GM21529 (cell line): ENCODE measurements around the gene OR13C4.
"Not testable (repeated sequence)": the region's sequence is repeated elsewhere in the genome, so short reads cannot be mapped to it uniquely, and the experiment has no call there.

Experiments
- ATAC-seq: cut with Tn5 transposase; IDR thresholded peaks from one replicate; pipeline ENCODE4 v1.9.1; 2021; ENCODE audit not compliant: unreplicated experiment

The OR13C4 gene

DNA sequence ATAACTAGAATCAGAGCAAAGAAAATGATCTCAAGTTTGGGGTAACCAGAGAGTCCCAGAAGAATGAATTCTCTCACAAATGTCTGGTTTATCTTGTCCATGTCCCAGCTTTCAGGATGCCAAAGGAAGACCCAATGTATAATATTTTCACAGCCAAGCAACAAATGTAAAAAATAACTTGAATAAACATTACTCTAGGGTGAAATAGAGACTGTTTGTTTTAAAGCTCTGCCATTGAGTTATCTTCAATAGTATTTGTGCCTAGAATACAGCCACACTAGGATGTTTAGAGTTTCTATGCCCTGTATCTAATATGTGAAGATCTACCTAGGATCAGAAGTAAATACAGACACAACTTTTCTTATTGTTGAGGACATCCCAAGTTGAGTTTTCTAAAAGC lies at the start of gene OR13C4:
TSS of gene OR13C4 (minus strand) at position 101 of the 400 bp plus-strand sequence. CDS start at position 101, 0 bp downstream.
- ATAC-seq, result no peak

DNA sequence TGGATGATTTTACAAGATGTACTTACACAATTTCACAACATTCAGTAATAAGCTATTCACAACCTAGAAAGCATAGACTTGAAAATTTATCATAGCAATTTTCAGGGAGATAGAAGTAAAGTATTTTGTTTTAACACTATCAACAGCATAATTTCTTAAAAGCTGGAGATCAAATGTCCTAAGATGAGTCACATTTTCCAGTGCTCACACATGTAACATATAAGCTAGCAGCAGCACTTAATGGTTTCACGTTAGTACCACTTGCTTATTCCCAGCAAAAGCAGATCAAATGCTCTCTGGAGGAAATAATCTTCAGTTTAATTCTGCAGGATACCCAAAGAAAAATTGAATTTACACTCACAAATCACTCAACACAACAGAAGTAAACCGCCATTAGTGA lies 48.4 kb upstream of the OR13C4 start:
- no peak for ATAC-seq

DNA sequence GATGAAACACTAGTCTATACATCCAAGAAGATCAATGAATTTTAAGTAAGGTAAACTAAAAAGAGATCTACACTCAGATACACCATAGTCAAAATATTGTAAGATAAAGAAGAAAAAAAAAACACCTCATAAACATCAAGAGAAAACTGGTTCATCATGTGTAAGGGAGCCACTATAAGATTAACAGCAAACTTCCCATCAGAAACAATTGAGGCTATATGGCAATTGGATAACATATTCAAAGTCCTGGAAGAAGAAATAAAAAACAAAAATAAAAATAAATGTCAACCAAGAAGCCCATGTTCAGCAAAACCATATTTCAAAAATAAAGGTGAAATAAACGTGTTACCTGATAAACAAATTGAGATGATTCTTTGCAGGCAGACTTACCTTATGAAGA lies 45.6 kb upstream of the OR13C4 start:
- ATAC-seq, result no peak

DNA sequence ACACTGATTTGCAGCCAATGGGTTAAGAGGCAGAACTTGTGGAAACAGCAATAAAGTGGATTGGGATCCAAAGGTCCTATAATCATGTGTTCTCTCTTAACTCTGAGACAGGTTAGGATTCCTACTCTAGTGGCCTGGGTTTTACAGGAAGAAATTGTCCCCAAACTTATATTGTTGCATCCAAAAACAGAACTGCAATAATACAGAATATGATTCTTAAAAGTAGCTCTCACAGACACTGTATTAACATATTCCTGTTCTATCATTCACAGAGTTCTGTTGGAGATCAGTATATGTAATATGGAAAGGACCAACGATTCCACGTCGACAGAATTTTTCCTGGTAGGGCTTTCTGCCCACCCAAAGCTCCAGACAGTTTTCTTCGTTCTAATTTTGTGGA lies 41.9 kb upstream of the OR13C4 start, which contains the start of gene OR13C8:
TSS of gene OR13C8 (plus strand) at position 301 of the 400 bp plus-strand sequence. CDS start at position 301, 0 bp downstream.
- ATAC-seq, result no peak

DNA sequence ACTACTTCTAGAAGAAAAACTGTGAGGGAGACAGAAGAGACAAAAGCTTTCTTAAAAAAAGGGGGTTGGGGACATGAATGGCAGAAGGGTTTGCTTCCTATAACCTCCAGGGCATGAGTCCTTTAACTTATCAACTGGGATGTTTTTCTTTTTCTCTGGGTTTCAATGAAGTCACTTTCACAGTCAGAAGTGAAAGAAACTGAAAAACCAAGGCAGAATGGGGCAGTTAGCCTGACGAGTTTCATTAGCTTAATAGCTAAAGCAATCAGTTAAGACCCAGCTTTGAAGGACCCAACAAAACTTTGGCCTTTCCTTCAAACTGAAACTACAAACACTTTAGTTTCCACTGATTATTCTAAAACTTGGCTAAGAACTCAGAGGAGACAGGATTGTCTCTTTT lies 37.3 kb upstream of the OR13C4 start:
- ATAC-seq, result no peak

DNA sequence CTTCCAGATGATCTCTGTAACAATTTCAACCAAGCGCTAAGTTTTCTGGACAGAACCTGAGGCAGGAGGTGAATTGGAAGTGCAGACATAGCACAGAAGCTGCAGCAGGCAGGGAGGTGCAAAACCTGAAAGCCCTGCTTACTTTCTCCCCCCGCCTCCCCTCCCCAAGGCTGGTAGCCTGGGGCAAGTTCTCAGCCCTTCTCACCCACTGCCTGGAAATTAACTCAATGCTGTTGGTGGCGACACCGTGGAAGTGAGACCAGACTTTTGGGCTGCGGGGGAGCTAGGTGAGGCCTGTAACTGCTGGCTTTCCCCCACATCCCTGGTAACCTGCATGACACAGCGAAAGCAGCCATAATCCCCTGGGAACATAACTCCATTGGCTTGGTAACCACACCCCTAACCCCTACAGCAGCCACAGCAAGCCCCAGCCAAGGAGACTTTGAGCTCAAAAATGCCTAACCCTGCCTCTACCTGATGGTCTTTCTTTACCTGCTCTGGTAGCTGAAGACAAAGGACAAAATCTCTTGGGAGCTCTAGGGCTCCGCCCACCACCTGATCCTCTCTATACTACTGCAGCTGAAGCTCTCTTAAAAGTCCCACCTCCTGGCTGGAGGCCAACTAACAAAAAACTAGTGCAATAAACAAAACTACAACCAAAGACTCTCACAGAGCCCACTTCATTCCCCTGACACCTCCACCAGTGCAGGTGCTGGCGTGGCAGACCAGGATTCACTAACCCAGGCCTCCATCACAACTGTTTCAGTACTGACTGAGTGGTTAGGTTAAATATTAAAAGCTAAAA lies 30.0 kb upstream of the OR13C4 start:
- no peak for ATAC-seq

DNA sequence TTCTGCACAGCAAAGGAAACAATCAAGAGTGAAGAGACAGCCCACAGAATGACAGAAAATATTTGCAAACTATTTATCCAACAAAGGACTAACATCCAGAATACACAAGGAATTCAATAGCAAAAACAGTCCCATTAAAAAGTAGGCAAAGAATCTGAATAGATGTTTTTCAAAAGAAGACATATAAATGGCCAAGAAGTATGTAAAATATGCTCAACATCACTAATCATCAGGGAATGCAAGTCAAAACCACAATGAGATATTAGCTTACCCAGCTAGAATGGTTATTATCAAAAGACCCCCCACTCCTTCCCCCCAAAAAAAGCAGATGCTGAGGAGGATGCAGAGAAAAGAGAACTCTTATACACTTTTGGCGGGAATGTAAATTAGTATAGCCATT lies 28.5 kb upstream of the OR13C4 start:
- no peak for ATAC-seq

DNA sequence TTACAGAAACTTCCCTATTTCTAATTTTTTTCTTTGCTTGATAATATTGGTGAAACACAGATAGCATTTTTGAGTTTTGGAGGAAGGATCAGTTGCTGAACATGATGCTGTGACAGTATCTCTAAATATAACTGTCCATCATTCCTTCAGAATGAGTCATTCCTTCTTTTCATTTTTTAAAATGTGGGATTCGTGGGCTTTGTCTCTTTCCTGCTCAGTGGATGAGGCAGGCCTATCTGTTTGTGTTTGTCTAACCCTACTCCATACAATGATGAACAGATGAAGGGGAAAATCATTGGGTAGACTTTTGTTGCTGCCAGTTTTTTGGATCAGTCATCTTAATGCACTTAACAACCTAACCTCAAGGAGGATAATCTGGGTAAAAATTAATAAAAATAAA lies 26.3 kb upstream of the OR13C4 start:
- no peak for ATAC-seq

DNA sequence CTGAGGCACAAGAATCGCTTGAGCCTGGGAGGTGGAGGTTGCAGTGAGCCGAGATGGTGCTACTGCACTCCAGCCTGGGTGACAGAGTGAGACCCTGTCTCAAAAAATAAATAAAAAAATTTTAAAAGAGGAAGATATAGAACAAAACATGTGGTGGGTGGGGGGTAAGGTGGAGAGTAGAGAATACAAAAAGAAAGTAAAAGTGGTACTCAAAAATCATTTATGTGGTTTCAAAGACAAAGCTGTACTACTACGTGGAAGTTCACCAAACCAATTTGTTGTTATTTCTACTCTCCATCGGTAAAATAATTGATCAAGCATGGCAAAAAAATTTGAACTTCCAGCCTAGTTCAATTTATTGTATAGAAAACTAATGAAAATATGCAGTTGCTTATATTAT lies 17.6 kb upstream of the OR13C4 start:
- ATAC-seq, result no peak

DNA sequence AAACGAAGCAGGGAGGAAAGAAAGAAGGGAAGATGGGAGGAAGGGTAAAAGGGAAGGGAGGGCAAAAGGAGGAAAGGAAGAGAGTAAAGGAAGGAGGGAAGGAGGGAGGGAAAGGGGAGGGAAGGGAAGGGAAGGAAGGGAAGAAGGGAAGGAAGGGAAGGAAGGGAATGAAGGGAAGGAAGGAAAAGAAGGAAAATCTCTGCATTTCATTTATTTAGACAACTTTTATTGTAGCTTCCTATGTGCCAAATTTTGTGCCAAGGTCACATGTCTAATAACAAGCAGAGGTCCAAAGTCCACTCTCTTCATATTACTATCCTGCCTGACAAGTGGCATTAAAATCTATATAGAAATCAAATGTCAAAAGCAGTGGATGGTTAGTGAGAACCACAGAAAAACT lies 12.3 kb upstream of the OR13C4 start:
- ATAC-seq, result no peak

DNA sequence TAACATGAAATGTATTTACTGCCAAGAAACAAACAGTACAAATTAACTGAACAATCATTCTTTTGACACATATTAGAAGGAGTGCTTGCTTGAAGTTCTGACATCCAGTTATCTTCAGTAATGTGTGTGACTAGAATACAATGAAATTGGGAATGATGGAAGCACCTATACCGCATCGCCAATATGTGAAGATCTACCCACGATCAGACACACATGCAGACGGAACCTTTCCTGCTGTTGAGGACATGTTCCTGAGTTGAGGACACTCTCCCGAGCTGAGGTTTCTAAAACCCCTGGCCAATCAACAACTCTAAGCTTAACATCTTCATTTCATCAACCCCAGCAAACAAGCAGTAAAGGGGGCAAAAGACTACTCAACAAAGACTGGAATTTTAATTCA lies 9.7 kb upstream of the OR13C4 start, which contains the start of gene OR13C3:
TSS of gene OR13C3 (minus strand) at position 101 of the 400 bp plus-strand sequence. CDS start 133 bp downstream, outside the sequence.
- no peak for ATAC-seq

DNA sequence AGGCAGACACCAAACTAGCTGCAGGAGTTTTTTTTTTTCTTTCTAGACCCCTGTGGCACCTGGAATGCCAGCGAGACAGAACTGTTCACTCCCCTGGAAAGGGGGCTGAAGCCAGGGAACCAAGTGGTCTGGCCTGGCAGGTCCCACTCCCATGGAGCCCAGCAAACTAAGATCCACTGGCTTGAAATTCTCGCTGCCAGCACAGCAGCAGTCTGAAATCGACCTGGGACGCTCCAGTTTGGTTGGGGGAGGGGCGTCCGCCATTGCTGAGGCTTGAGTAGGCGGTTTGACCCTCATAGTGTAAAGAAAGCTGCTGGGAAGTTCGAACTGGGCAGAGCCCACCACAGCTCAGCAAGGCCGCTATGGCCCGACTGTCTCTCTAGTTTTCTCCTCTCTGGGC lies 6.8 kb downstream of the OR13C4 start:
- ATAC-seq, result not testable (repeated sequence)

DNA sequence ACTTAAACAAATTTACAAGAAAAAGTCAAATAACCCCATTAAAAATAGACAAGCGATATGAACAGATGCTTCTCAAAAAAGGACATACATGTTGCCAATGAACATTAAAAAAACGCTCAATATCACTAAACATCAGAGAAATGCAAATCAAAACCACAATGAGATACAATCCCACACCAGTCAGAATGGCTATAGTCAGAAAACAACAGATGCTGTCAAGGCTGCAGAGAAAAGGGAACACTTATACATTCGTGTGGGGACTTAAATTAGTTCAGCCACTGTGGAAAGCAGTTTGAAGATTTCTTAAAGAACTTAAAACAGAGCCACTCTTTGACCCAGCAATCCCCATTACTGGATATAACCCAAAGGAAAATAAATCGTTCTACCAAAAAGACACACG lies 12.1 kb downstream of the OR13C4 start:
- no peak for ATAC-seq

DNA sequence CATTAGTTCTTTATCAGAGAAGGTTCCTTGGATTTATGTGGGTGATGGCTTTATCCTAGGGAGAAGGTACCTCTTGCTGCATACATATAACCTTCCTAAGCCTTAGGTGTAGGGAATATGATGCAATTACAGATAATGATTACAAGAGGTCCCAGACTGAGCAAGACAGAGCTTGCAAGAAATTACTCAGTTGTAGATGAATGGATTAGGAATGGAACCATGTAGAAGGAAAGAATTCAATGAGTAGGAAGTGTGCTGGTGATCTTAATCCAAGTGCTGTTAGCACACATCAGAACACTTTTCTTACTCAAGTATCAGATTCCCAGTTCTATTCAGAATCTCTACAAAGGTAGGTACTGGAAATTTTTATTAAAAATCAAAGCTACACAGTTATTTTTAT lies 20.4 kb downstream of the OR13C4 start:
- no peak for ATAC-seq

DNA sequence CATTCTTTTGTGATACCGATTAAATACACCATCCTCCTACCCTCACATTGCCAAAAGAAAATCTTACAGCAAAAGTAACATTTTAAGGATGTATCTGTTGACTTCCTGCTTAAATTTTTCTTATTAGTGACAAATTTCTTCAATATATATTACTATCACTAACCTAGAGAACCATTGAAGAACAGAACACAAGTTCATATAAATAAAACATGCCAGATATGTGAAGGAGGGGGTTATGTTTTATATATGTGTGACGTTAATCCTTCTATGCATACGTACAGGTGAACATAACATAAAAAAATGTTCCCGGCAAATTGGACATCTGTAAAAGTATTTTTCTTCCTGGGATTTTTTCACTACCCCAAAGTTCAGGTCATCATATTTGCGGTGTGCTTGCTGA lies 23.0 kb downstream of the OR13C4 start, which contains the start of gene OR13F1:
TSS of gene OR13F1 (plus strand) at position 301 of the 400 bp plus-strand sequence. CDS start at position 301, 0 bp downstream.
- no peak for ATAC-seq

DNA sequence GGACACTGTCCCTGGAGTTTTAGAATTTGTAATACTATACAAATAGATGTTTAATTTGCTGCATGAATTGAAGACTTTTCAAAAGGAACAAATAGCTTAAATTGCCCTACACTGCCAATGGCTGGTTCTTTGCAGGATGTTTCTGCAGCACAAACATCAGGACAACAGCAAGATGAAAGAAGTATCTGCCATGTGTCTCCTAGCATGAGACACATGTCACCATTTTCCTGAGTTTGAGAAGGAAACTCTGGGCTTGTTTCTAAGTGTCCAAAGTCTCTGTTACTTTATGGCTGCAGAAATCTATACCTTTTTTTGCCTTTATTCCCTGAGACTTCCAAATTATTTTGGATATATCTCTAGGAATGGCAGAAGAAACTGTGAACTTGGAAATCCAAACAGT lies 23.6 kb downstream of the OR13C4 start:
- ATAC-seq, result no peak

DNA sequence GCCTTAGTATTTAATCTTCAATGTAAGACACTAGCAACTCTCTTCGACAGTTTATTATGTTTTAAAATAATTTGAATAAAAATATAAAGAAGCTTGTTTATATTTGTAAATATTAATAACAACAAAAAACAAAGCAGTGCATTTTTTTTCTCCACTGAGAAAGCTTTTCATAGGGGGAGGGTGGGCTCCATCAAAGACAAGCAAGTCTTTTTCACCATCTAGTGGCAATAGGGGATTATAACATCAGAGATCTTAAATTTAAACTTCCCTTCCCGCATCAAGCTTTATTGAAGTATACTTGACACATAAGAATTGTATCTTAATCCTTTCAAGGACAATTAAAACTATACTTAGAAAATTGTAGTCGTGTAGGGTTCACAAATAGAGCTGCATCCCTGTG lies 32.2 kb downstream of the OR13C4 start:
- no peak for ATAC-seq

DNA sequence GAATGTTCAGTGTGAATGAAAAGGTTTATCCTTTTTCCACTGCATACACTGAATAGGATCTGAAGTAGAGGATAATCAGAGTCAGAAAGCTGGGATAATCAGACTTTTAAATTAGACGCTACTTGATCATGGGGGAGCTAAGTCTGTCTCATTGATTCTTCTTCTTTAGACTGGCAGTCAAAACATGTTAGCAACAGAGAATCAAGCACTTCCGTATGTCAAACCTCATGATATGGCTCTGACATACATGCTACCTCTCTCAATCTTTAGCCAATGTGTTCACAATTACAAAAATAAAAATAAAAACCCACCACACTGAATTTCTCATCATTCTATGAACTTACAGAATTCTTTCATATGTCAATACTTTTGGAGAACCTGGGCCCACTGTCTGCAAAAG lies 42.0 kb downstream of the OR13C4 start:
- ATAC-seq, result no peak

DNA sequence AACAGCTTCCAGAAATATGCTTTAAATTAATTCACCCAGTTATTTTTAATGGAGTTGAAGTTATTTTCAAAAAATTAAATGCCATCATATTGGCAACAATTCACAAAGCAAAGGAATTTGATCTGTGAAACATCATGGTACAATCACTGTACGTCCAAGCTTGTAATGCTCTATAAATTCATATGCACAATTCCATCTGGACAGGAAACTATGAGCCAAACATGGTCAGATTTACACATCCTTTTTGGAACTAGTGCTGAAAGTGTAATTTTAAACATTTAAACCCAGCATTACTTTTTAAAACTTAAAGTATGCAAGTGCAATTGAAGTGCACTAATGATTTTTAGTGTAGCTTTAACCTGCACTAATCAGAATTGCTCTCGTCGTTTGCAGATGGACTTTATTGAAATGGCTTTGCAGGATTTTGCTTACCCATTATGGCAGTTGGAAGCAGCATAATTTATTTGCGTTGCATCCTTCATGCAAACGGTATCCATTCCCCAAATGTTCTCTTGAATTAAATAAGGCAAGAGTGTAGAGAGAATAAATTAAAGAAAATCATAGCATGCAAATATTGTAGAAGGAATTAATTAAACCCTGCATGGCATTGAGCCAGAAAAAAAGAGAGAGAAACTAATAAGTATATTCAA lies 44.0 kb downstream of the OR13C4 start:
- ATAC-seq, result no peak
